Stimulated activated CD8-positive, alpha-beta memory T cell treated with anti-CD3 and anti-CD28 coated beads, Interleukin-15, amount 100 ng/mL, for 48 hours (primary cell): Measurements from ENCODE around the gene USP17L15.
"Not testable (repeated sequence)": the region's sequence is repeated elsewhere in the genome, so short reads cannot be mapped to it uniquely, and the experiment has no call there.

Experiments
- DNase-seq, 2 donors: peaks; one replicate each; pipeline ENCODE4 v3.0.0-alpha.2; 2020; ENCODE audit warnings: low read depth in 2 of 2

The USP17L15 gene

GRCh38 chr4:9234085-9234484, at the start of gene USP17L15:
USP17L15 (plus strand) TSS chr4:9234385; CDS start chr4:9234385, 0 bp downstream.
- not testable (repeated sequence) for DNase-seq

GRCh38 chr4:9210357-9210756, 23.8 kb upstream of the USP17L15 start, which contains the start of gene USP17L10:
USP17L10 (plus strand) TSS chr4:9210657; CDS start chr4:9210657, 0 bp downstream.
- not testable (repeated sequence) for DNase-seq

- not testable (repeated sequence) for DNase-seq
These were observed 19.5 kb upstream of the USP17L15 start for GRCh38 chr4:9214701-9215100.

- DNase-seq, result not testable (repeated sequence)
These were observed 19.1 kb upstream of the USP17L15 start, which contains the start of gene USP17L11 for GRCh38 chr4:9215105-9215504. USP17L11 (plus strand) TSS chr4:9215405; CDS start chr4:9215405, 0 bp downstream.

GRCh38 chr4:9219852-9220251, 14.3 kb upstream of the USP17L15 start, which contains the start of gene USP17L12:
USP17L12 (plus strand) TSS chr4:9220152; CDS start chr4:9220152, 0 bp downstream.
- DNase-seq, result not testable (repeated sequence)

GRCh38 chr4:9224596-9224995, 9.6 kb upstream of the USP17L15 start, which contains the start of gene USP17L13:
USP17L13 (plus strand) TSS chr4:9224896; CDS start chr4:9224896, 0 bp downstream.
- DNase-seq, result not testable (repeated sequence)

GRCh38 chr4:9230249-9230648, 3.9 kb upstream of the USP17L15 start:
- DNase-seq, result not testable (repeated sequence)

- not testable (repeated sequence) for DNase-seq
These were observed 4.3 kb downstream of the USP17L15 start for GRCh38 chr4:9238461-9238860.

GRCh38 chr4:9243579-9243978, 9.4 kb downstream of the USP17L15 start, which contains the start of gene USP17L17:
USP17L17 (plus strand) TSS chr4:9243879; CDS start chr4:9243879, 0 bp downstream.
- not testable (repeated sequence) for DNase-seq

GRCh38 chr4:9247953-9248680, 13.9 kb downstream of the USP17L15 start, which contains the start of gene USP17L18:
USP17L18 (plus strand) TSS chr4:9248630; CDS start chr4:9248630, 0 bp downstream.
- not testable (repeated sequence) for DNase-seq

GRCh38 chr4:9253078-9253477, 18.9 kb downstream of the USP17L15 start, which contains the start of gene USP17L19:
USP17L19 (plus strand) TSS chr4:9253378; CDS start chr4:9253378, 0 bp downstream.
- DNase-seq, result not testable (repeated sequence)

GRCh38 chr4:9257824-9258223, 23.6 kb downstream of the USP17L15 start, which contains the start of gene USP17L20:
USP17L20 (plus strand) TSS chr4:9258124; CDS start chr4:9258124, 0 bp downstream.
- DNase-seq, result not testable (repeated sequence)

GRCh38 chr4:9262572-9262971, 28.4 kb downstream of the USP17L15 start, which contains the start of gene USP17L21:
USP17L21 (plus strand) TSS chr4:9262872; CDS start chr4:9262872, 0 bp downstream.
- DNase-seq, result not testable (repeated sequence)

GRCh38 chr4:9267319-9267718, 33.1 kb downstream of the USP17L15 start, which contains the start of gene USP17L22:
USP17L22 (plus strand) TSS chr4:9267619; CDS start chr4:9267619, 0 bp downstream.
- not testable (repeated sequence) for DNase-seq

- DNase-seq, result not testable (repeated sequence)
These were observed 37.5 kb downstream of the USP17L15 start for GRCh38 chr4:9271719-9272118.
